Esophagus squamous epithelium (tissue), 5 donors: ENCODE measurements around the gene PCLO. TPM values are rescaled to one million over a fixed set of nuclear protein-coding genes. Genes with fewer than 3 reads are reported as not detected.

Experiments
- DNase-seq: peaks from one replicate; lab custom pipeline; 2025; lab: John Stamatoyannopoulos, UW
- H3K27ac ChIP-seq, 4 donors: fragments of 200-600 bp; sonication (generic); one replicate each; pipeline ENCODE4 v1.5.1; 2016 to 2019; ENCODE audit warnings: mild to moderate bottlenecking in 1 of 4
- H3K27me3 ChIP-seq, 4 donors: fragments of 200-600 bp; sonication (generic); 1 replicate in 3 of 4; 2 replicates in 1 of 4; pipeline versions ENCODE4 v1.5.1 to v1.6.0; 2017 to 2021; ENCODE audit warnings: antibody characterized with exemption in 1 of 4
- H3K36me3 ChIP-seq, 3 donors: fragments of 200-600 bp; sonication (generic); one replicate each; pipeline ENCODE4 v1.5.1; 2016 to 2019
- H3K4me1 ChIP-seq, 3 donors: fragments of 200-600 bp; sonication (generic); one replicate each; pipeline ENCODE4 v1.5.1; 2017 to 2019
- H3K4me3 ChIP-seq, 4 donors: fragments of 200-600 bp; sonication (generic); 1 replicate in 3 of 4; 2 replicates in 1 of 4; pipeline ENCODE4 v1.5.1; 2016 to 2019; ENCODE audit warnings: mild to moderate bottlenecking in 2 of 4, moderate library complexity in 1 of 4
- H3K9me3 ChIP-seq, 3 donors: fragments of 200-600 bp; sonication (generic); one replicate each; pipeline ENCODE4 v1.5.1; 2016 to 2019
- POLR2A ChIP-seq, 4 donors: fragments of 450-650 bp; IDR thresholded peaks; one replicate each; pipeline ENCODE4 v1.6.1; 2017; ENCODE audit warnings: antibody characterized with exemption in 4 of 4, mild to moderate bottlenecking in 4 of 4, moderate library complexity in 3 of 4
- WGBS, 2 donors: methylation state at CpG; one replicate each; pipeline ENCODE4 v1.1.5; 2018; 5-methylcytosine and 5-hydroxymethylcytosine counted together
- intact Hi-C: fragments of 100-400 bp; cut with DNase I; formaldehyde crosslinking; loops from one replicate; pipeline ENCODE4 v1.15.0; 2022
- total RNA-seq, 4 donors: library from RNA; depleted of rRNA; stranded (reverse); fragments of >200 nt; gene quantifications; one replicate each; pipeline ENCODE4 v1.1.0, GENCODE V29; 2016
- TF ChIP-seq, protein P1 (sequence below), 6 experiments: fragments of 450-650 bp in 4 of 6; fragments of 200-600 bp in 2 of 6; sonication (generic) in 2 of 6; IDR thresholded peaks; one replicate each; pipeline ENCODE4 v1.5.1; 2016 to 2019; ENCODE audit warnings: antibody characterized with exemption in 6 of 6, mild to moderate bottlenecking in 4 of 6, moderate library complexity in 4 of 6
- donor health status: DM: yes; HTN: yes; CAD: no.

PCLO gene
- total RNA-seq, 4 donors from 2014 or later = 3.3 to 17.8 (median 5.3) TPM

DNA sequence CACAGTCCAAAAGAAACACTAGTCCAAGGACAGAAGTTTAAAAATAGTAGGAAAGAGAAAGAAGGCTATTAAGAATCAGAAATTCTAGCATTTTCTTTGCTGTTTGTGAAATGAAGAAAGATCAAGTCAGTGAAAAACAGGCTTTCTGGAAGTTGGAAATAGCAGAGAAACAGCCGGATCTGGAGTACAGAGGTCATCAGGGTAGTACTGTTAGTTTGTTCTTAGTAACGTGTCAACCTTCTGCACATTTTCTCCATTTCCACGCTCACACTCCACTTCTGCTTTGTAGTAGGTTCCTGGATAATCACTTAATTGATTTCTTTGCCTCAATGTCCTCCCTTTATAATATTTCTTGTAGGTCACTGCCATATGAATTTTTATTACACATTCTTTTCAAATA is 322.6 kb downstream of the PCLO start:
- no peak for TF ChIP-seq POLR2A (IDR thresholded peaks at IDR 0.05)
- TF ChIP-seq, protein P1, sequence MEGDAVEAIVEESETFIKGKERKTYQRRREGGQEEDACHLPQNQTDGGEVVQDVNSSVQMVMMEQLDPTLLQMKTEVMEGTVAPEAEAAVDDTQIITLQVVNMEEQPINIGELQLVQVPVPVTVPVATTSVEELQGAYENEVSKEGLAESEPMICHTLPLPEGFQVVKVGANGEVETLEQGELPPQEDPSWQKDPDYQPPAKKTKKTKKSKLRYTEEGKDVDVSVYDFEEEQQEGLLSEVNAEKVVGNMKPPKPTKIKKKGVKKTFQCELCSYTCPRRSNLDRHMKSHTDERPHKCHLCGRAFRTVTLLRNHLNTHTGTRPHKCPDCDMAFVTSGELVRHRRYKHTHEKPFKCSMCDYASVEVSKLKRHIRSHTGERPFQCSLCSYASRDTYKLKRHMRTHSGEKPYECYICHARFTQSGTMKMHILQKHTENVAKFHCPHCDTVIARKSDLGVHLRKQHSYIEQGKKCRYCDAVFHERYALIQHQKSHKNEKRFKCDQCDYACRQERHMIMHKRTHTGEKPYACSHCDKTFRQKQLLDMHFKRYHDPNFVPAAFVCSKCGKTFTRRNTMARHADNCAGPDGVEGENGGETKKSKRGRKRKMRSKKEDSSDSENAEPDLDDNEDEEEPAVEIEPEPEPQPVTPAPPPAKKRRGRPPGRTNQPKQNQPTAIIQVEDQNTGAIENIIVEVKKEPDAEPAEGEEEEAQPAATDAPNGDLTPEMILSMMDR (IDR thresholded peaks at IDR 0.05) = no peak
- H3K36me3 ChIP-seq = no peaks in the 10 kb centered on the region
- intact Hi-C loops = no loop called here
- no peak overlapping the region for H3K4me3 ChIP-seq
- 38 to 50% methylated on average over 3 of the region's 3 CpGs for WGBS, 2 donors
- no peak overlapping the region for H3K27ac ChIP-seq
- no peak for DNase-seq
- no peaks in the 10 kb centered on the region for H3K9me3 ChIP-seq
- H3K4me1 ChIP-seq = no peaks in the 10 kb centered on the region
- H3K27me3 ChIP-seq = no peaks in the 10 kb centered on the region

DNA sequence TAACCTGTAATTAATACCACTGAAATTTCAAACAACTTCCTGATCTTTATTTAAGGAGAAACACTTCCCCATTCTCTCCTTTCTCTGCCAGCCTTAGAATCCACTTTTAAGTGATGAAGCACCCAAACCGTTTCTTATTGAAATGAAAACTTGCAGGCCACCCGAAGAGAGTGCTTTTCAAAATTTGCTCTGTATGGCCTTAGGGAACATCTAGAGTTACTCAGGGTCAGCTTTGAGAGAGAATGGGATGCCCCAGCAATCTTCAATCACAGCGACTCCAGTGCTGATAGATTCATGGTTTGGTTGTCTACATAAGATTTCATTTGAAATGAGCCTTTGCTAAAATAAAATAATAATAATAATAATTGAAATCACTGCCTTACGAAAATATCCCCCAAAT is 323.1 kb downstream of the PCLO start:
- Histone ChIP-seq H3K36me3 (no peaks in the 10 kb centered on the region), H3K27ac (no peak overlapping the region), H3K9me3 (no peaks in the 10 kb centered on the region), H3K4me1 (no peaks in the 10 kb centered on the region), H3K4me3 (no peak overlapping the region), H3K27me3 (no peaks in the 10 kb centered on the region)
- TF ChIP-seq POLR2A (IDR thresholded peaks at IDR 0.05) = no peak
- TF ChIP-seq, protein P1 (IDR thresholded peaks at IDR 0.05) = no peak
- no peak for DNase-seq
- intact Hi-C loops = no loop called here
- 61 to 72% methylated on average over 4 of the region's 4 CpGs for WGBS, 2 donors

DNA sequence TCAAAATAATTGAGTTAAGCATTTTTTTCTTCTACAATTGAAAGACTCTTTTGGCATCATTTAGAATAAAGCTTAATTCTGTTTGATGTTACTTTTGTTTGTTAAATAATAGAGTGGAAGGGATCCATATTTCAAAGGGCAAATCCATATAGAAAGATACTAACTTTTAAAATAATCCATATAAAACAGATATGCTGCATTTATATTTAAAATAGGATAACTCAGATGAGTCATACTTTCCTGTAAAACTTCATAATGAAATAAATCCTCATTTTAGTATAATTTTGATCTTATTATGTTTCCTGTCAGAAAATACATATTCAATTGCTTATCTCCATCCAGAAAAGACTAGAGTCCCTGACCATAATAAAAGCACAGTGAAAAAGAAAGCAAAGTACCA is 323.6 kb downstream of the PCLO start:
- Histone ChIP-seq H3K4me3 (no peak overlapping the region), H3K27me3 (no peaks in the 10 kb centered on the region), H3K4me1 (no peaks in the 10 kb centered on the region), H3K9me3 (no peaks in the 10 kb centered on the region), H3K27ac (no peak overlapping the region), H3K36me3 (no peaks in the 10 kb centered on the region)
- TF ChIP-seq, protein P1 (IDR thresholded peaks at IDR 0.05) = no peak
- TF ChIP-seq POLR2A (IDR thresholded peaks at IDR 0.05) = no peak
- no peak for DNase-seq
- intact Hi-C loops = no loop called here

DNA sequence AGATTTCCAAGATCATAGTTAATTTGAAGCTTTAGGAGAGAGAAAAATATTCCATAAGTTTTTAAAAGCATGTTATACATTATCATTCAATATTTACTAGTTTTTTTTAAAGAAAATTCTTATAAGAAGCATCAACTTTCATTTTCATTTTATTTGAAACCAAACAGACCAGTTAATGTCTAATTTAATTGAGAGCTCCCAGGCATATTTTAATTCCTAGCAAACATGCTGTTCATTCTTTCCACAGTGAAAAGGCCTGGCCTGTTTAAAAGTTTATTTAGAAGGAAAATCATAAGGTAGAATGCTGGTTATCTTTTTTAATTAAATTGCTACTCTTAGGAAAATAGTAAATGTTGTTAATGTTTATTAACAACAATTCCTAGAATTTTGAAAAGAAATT is 324.4 kb downstream of the PCLO start:
- no peak overlapping the region for H3K27ac ChIP-seq
- H3K4me1 ChIP-seq = no peaks in the 10 kb centered on the region
- intact Hi-C loops = no loop called here
- H3K4me3 ChIP-seq = no peak overlapping the region
- no peak for DNase-seq
- TF ChIP-seq POLR2A (IDR thresholded peaks at IDR 0.05) = no peak
- TF ChIP-seq, protein P1 (IDR thresholded peaks at IDR 0.05) = no peak
- no peaks in the 10 kb centered on the region for H3K36me3 ChIP-seq
- no peaks in the 10 kb centered on the region for H3K9me3 ChIP-seq
- H3K27me3 ChIP-seq = no peaks in the 10 kb centered on the region

DNA sequence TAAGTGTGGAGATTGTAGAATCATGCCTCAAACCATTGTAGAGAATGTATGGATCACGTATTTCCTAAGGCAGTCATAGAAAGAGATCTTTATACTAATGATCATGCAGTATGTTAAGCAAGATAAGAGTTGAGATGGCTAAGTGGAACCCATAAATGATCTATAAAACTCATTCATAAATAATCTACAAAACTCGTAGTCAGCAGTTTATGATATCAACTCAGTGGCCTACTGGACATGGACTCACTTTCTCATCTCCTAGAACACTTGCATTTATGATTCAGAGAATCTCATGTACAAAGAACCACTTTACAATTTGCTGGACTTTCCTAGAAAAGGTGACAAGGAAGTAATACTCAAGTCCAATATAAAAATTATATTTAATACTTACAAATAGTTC is 339.6 kb downstream of the PCLO start:
- no peaks in the 10 kb centered on the region for H3K27me3 ChIP-seq
- 67 to 80% methylated on average over 2 of the region's 2 CpGs for WGBS, 2 donors
- H3K9me3 ChIP-seq = no peaks in the 10 kb centered on the region
- H3K27ac ChIP-seq = no peak overlapping the region
- no peaks in the 10 kb centered on the region for H3K36me3 ChIP-seq
- H3K4me3 ChIP-seq = no peak overlapping the region
- no peak for DNase-seq
- TF ChIP-seq, protein P1 (IDR thresholded peaks at IDR 0.05) = no peak
- no peak for TF ChIP-seq POLR2A (IDR thresholded peaks at IDR 0.05)
- no peaks in the 10 kb centered on the region for H3K4me1 ChIP-seq
- intact Hi-C loops = no loop called here
